OCI-LY3 (cell line): ENCODE measurements around the gene PEX11G.
A peak's percentile ranks its signal among the peaks of the same experiment; 100 is the strongest.

ENCODE experiments used
- H2AFZ ChIP-seq: fragments of 200-600, 300-600 bp; shearing (Covaris generic); 2 replicates; pipeline ENCODE4 v1.6.0; 2014; ENCODE audit warnings: antibody characterized with exemption, low read depth, low read length
- H3K27ac ChIP-seq: fragments of 200-600, 300-600 bp; sonication (generic); 2 replicates; pipeline ENCODE4 v1.5.1; 2014; ENCODE audit warnings: mild to moderate bottlenecking, low read length, moderate library complexity, mixed read lengths
- H3K27me3 ChIP-seq: fragments of 200-600, 300-600 bp; sonication (generic); 2 replicates; pipeline ENCODE4 v1.6.1; 2014; ENCODE audit warnings: low read depth, low read length, mixed read lengths
- H3K36me3 ChIP-seq: fragments of 200-600, 300-600 bp; sonication (generic); replicated peaks from 2 replicates; pipeline ENCODE3; 2014; ENCODE audit warnings: low read depth, low read length, mixed read lengths
- H3K4me1 ChIP-seq: fragments of 300-600, 200-600 bp; sonication (generic); 2 replicates; pipeline ENCODE4 v1.6.1; 2014; ENCODE audit warnings: low read length, mixed read lengths
- H3K4me2 ChIP-seq: fragments of 200-600, 300-600 bp; sonication (generic); 2 replicates; pipeline ENCODE4 v1.6.1; 2014; ENCODE audit warnings: low read length, mixed read lengths
- H3K4me3 ChIP-seq: fragments of 300-600, 200-600 bp; sonication (generic); 2 replicates; pipeline ENCODE4 v1.5.1; 2014; ENCODE audit warnings: antibody characterized with exemption, mild to moderate bottlenecking, low read length, moderate library complexity
- H3K79me2 ChIP-seq: fragments of 300-600, 200-600 bp; shearing (Covaris generic); 2 replicates; pipeline ENCODE4 v1.6.1; 2014; ENCODE audit warnings: mild to moderate bottlenecking, low read length, mixed read lengths
- H3K9ac ChIP-seq: fragments of 300-600, 200-600 bp; shearing (Covaris generic); 2 replicates; pipeline ENCODE4 v1.6.0; 2014; ENCODE audit warnings: mild to moderate bottlenecking, low read length, moderate library complexity
- H3K9me3 ChIP-seq: fragments of 200-600, 300-600 bp; shearing (Covaris generic); 2 replicates; pipeline ENCODE4 v1.6.1; 2014; ENCODE audit warnings: low read length, mixed read lengths; ENCODE audit not compliant: insufficient read depth
- H4K20me1 ChIP-seq: fragments of 200-600, 300-600 bp; sonication (generic); 2 replicates; pipeline ENCODE4 v1.6.1; 2016; ENCODE audit warnings: low read length, mixed read lengths; ENCODE audit not compliant: insufficient read depth
- CTCF ChIP-seq: fragments of 200-600, 300-600 bp; sonication (generic); IDR thresholded peaks from 2 replicates; pipeline ENCODE4 v1.5.1; 2014; ENCODE audit warnings: antibody characterized with exemption, low read length, low read depth
- EZH2phosphoT487 ChIP-seq: fragments of 200-600 bp; shearing (Covaris generic); IDR thresholded peaks from 2 replicates; pipeline ENCODE4 v1.6.1; 2018; ENCODE audit warnings: antibody characterized with exemption, mixed run types, low read depth

PEX11G gene

DNA sequence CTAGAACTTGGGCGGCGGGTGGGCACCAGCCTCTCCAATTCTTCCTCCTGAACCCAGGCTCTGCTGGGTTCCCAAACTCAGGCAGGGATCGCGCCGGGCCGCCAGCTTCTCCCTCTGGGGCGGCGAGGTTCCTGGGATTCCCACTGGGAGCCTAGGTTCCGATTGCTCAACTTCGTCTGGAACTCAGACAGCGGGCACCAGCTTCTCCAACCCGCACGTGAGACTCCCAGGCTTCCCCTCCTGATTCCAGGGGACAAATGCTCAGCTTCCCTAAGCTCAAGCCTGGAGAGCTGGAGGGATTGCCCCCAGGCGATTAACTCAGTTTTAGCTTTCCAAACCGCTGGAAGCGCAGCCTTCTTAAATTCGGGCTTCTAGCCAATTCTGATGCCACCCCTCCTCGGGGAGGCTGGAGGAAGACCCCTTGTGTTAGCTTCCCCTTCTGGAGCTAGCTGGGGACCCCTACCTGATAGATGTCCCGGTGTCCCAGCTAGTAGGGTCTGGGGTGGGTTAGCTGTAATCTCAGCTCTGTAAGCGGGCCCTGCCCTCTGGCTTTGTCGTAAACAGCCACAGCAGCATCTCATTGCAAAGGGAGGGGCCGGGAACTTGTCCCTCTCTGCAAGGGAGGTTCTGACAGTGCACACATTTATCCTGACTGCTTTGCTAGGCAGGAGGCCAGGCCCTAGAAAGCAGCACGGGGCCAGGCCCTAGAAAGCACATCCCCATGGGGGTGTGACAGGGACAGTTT, 34.3 kb upstream of the PEX11G start:
- peaks cover 11% of the 10 kb centered on the region for H3K4me1 ChIP-seq
- no peaks in the 10 kb centered on the region for H4K20me1 ChIP-seq
- H2AFZ ChIP-seq = no peak overlapping the region
- TF ChIP-seq EZH2phosphoT487 = no peak
- no peak for TF ChIP-seq CTCF
- no peaks in the 10 kb centered on the region for H3K36me3 ChIP-seq
- H3K27ac ChIP-seq = no peak overlapping the region
- H3K79me2 ChIP-seq = 0 out of 2 replicates have a peak, but pooled peaks cover 5% of the 10 kb centered on the region
- H3K4me3 ChIP-seq = peak overlapping the region; percentile 77
- peak overlapping the region; percentile 47 for H3K9ac ChIP-seq
- peak overlapping the region; percentile 96 for H3K4me2 ChIP-seq
- no peaks in the 10 kb centered on the region for H3K9me3 ChIP-seq
- H3K27me3 ChIP-seq = no peaks in the 10 kb centered on the region

DNA sequence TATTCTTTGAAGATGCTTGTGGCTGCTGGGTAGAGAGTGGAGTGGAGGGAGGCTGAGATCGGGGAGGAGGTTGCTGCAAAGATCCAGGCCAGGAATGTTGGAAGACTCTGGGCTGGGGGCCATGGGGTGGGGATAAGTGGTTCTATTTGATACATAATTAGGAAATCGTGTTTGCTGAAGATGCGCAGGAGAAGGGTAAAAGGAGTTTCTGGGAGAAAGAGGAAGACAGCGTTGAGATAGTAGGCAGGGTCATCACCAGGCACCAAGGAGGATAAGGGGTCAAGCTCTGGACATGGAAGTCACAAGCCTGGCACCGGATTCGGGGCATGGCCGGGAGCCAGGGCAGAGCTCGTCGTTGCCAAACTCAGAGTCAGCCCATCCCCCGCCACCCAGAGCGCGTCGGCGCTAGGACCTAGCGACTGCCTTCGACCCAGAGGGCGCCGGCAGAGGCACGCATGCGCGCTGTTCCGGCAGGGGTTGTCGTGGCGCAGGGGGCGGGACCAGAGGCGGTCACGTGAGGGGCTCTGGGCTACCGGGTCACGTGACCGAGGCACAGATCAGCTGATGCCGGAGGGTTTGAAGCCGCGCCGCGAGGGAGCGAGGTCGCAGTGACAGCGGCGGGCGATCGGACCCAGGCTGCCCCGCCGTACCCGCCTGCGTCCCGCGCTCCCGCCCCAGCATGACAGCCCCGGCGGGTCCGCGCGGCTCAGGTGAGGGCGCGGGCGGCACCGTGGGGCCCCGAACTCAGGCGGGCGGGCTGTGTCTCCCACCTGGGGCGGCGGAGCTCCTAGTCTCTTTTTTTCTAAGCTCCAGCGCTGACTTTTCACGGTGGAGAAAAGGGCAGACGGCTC, 33.5 kb upstream of the PEX11G start, which contains the start of gene MCOLN1:
TSS of gene MCOLN1 (plus strand) at position 553 of the 851 bp plus-strand sequence. CDS start at position 680, 127 bp downstream.
- Histone ChIP-seq H3K27me3 (no peaks in the 10 kb centered on the region), H2AFZ (peak within 1 kb of the TSS; percentile 89), H3K9me3 (no peaks in the 10 kb centered on the region), H3K4me1 (peaks cover 11% of the 10 kb centered on the region), H3K79me2 (0 out of 2 replicates have a peak, but pooled peaks cover 5% of the 10 kb centered on the region), H3K9ac (peak within 1 kb of the TSS; percentile 68), H3K36me3 (no peaks in the 10 kb centered on the region), H3K27ac (no peak within 1 kb of the TSS), H3K4me3 (peak within 1 kb of the TSS; percentile 77), H3K4me2 (peak within 1 kb of the TSS; percentile 96), H4K20me1 (no peaks in the 10 kb centered on the region)
- TF ChIP-seq EZH2phosphoT487 (no peak), CTCF (no peak)

GRCh38 chr19:7521551-7522071, 32.8 kb upstream of the PEX11G start:
- H3K27me3 ChIP-seq = no peaks in the 10 kb centered on the region
- peak overlapping the region; percentile 68 for H3K9ac ChIP-seq
- H3K9me3 ChIP-seq = no peaks in the 10 kb centered on the region
- H3K36me3 ChIP-seq = no peaks in the 10 kb centered on the region
- H3K79me2 ChIP-seq = 0 out of 2 replicates have a peak, but pooled peaks cover 5% of the 10 kb centered on the region
- TF ChIP-seq CTCF = no peak
- TF ChIP-seq EZH2phosphoT487 = no peak
- peaks cover 11% of the 10 kb centered on the region for H3K4me1 ChIP-seq
- peak overlapping the region; percentile 89 for H2AFZ ChIP-seq
- no peaks in the 10 kb centered on the region for H4K20me1 ChIP-seq
- H3K4me3 ChIP-seq = peak overlapping the region; percentile 77
- H3K27ac ChIP-seq = no peak overlapping the region
- H3K4me2 ChIP-seq = peak overlapping the region; percentile 77
